HG02840 (cell line): ENCODE results near the gene NINJ2.

Source experiments
- ATAC-seq: cut with Tn5 transposase; IDR thresholded peaks from one replicate; pipeline ENCODE4 v1.9.1; 2021; ENCODE audit warnings: mild to moderate bottlenecking, moderate library complexity, moderate number of reproducible peaks; ENCODE audit not compliant: unreplicated experiment, low FRiP score

NINJ2 gene

GRCh38 chr12:674272-674781, 11.1 kb upstream of the NINJ2 start:
- peak; percentile 73 for ATAC-seq

GRCh38 chr12:673849-674248, 10.6 kb upstream of the NINJ2 start:
- peak; percentile 14 for ATAC-seq

GRCh38 chr12:669576-669945, 6.3 kb upstream of the NINJ2 start:
- ATAC-seq, result no peak

GRCh38 chr12:668090-668481, 4.8 kb upstream of the NINJ2 start:
- ATAC-seq, result no peak

GRCh38 chr12:666766-667308, 3.6 kb upstream of the NINJ2 start:
- no peak for ATAC-seq

- no peak for ATAC-seq
These were observed 2.8 kb upstream of the NINJ2 start for GRCh38 chr12:666066-666465.

GRCh38 chr12:664779-665092, 1.5 kb upstream of the NINJ2 start:
- no peak for ATAC-seq

- ATAC-seq, result no peak
These were observed 982 bp upstream of the NINJ2 start for GRCh38 chr12:664075-664778.

GRCh38 chr12:662566-663292, 516 bp downstream of the NINJ2 start:
- ATAC-seq, result no peak

GRCh38 chr12:661720-662486, 1.3 kb downstream of the NINJ2 start:
- no peak for ATAC-seq

GRCh38 chr12:659090-659683, 4.1 kb downstream of the NINJ2 start:
- ATAC-seq, result no peak

GRCh38 chr12:650983-651382, 12.3 kb downstream of the NINJ2 start:
- no peak for ATAC-seq

GRCh38 chr12:647385-648085, 15.7 kb downstream of the NINJ2 start:
- ATAC-seq, result no peak

GRCh38 chr12:646442-647384, 16.5 kb downstream of the NINJ2 start:
- no peak for ATAC-seq

- ATAC-seq, result no peak
These were observed 17.6 kb downstream of the NINJ2 start for GRCh38 chr12:645563-646071.

- ATAC-seq, result no peak
These were observed 18.3 kb downstream of the NINJ2 start for GRCh38 chr12:644818-645552.

- ATAC-seq, result no peak
These were observed 19.0 kb downstream of the NINJ2 start for GRCh38 chr12:644303-644639.
